OCI-LY7 (cell line): ENCODE results near the gene HTD2. TPM values are rescaled to one million over a fixed set of nuclear protein-coding genes. Genes with fewer than 3 reads are reported as not detected.

Experiments used
- BruUV-seq: library from RNA; stranded (reverse); fragments of 400-500 nt; replicated peaks from 2 replicates; lab custom pipeline; 2021; lab: Mats Ljungman, UMichigan
- CTCF ChIA-PET: fragments of 300-600 bp; sonication (Branson Sonifier 250); formaldehyde crosslinking; loops from one replicate; lab custom pipeline; 2022; ENCODE audit warnings: antibody characterized with exemption; ENCODE audit not compliant: unreplicated experiment; lab: Charles Lee
- POLR2A ChIA-PET: fragments of 300-600 bp; sonication (Branson Sonifier 250); formaldehyde crosslinking; loops from one replicate; lab custom pipeline; 2022; ENCODE audit warnings: antibody characterized with exemption; lab: Charles Lee
- DNase-seq: peaks from one replicate; pipeline ENCODE4 v3.0.0-alpha.2; 2015; ENCODE audit warnings: low spot score
- H2AFZ ChIP-seq: fragments of 200-600 bp; sonication (generic), shearing (Covaris generic); 2 replicates; pipeline ENCODE4 v1.6.1; 2014; ENCODE audit warnings: mild to moderate bottlenecking, antibody characterized with exemption, low read length, moderate library complexity
- H3K27ac ChIP-seq: fragments of 200-600 bp; sonication (generic); 2 replicates; pipeline ENCODE4 v1.5.1; 2014; ENCODE audit warnings: mixed run types, low read depth, mild to moderate bottlenecking, moderate library complexity, low read length, inconsistent platforms; ENCODE audit not compliant: poor library complexity, severe bottlenecking
- H3K36me3 ChIP-seq: fragments of 200-600 bp; sonication (generic); 2 replicates; pipeline ENCODE4 v1.6.1; 2014; ENCODE audit warnings: mild to moderate bottlenecking, antibody characterized with exemption, low read length, moderate library complexity, mixed read lengths; ENCODE audit not compliant: insufficient read depth
- H3K4me1 ChIP-seq: fragments of 200-600 bp; sonication (generic); 2 replicates; pipeline ENCODE4 v1.5.1; 2014; ENCODE audit warnings: mild to moderate bottlenecking, low read length; ENCODE audit not compliant: insufficient read depth, poor library complexity, severe bottlenecking
- H3K4me2 ChIP-seq: fragments of 200-600 bp; sonication (generic); 2 replicates; pipeline ENCODE4 v1.6.1; 2014; ENCODE audit warnings: mild to moderate bottlenecking, low read length
- H3K4me3 ChIP-seq: fragments of 200-600 bp; sonication (generic); 2 replicates; pipeline ENCODE4 v1.5.1; 2014; ENCODE audit warnings: mild to moderate bottlenecking, low read depth, low read length; ENCODE audit not compliant: poor library complexity, severe bottlenecking
- H3K79me2 ChIP-seq: fragments of 200-600 bp; sonication (generic); 2 replicates; pipeline ENCODE4 v1.6.1; 2016; ENCODE audit warnings: low read depth, mild to moderate bottlenecking, low read length, moderate library complexity, mixed read lengths; ENCODE audit not compliant: insufficient read depth
- H3K9me2 ChIP-seq: fragments of 200-600 bp; sonication (generic); 2 replicates; pipeline ENCODE4 v1.6.1; 2016; ENCODE audit warnings: mild to moderate bottlenecking, low read length, mixed read lengths; ENCODE audit not compliant: insufficient read depth
- H3K9me3 ChIP-seq: fragments of 200-600 bp; sonication (generic); 2 replicates; pipeline ENCODE4 v1.6.1; 2014; ENCODE audit warnings: mild to moderate bottlenecking, mixed run types, low read length, mixed read lengths
- H4K20me1 ChIP-seq: fragments of 200-600 bp; sonication (generic); 2 replicates; pipeline ENCODE4 v1.6.1; 2014; ENCODE audit warnings: mild to moderate bottlenecking, antibody characterized with exemption, low read length, moderate library complexity, mixed read lengths; ENCODE audit not compliant: insufficient read depth
- EZH2phosphoT487 ChIP-seq: fragments of 200-600 bp; sonication (generic); IDR thresholded peaks from 2 replicates; pipeline ENCODE4 v1.6.1; 2018; ENCODE audit warnings: low read depth, borderline replicate concordance, mild to moderate bottlenecking, mixed run types, antibody characterized with exemption, low read length, moderate library complexity, mixed read lengths
- intact Hi-C: fragments of 100-400 bp; cut with micrococcal nuclease; formaldehyde crosslinking; loops from one replicate; pipeline ENCODE4 v1.10.0; 2022; ENCODE audit not compliant: unreplicated experiment
- total RNA-seq, 2 experiments: library from RNA; depleted of rRNA in 1 of 2; stranded (reverse); fragments of >200 nt in 1 of 2; shearing (Covaris generic) in 1 of 2; gene quantifications; 2 replicates each; pipeline ENCODE4 v1.2.3, GENCODE V29; 2014 to 2022
- TF ChIP-seq, protein P1 (sequence below): fragments of 200-600 bp; sonication (generic); conservative IDR thresholded peaks from 2 replicates; pipeline ENCODE4 v1.5.1; 2014; ENCODE audit warnings: mild to moderate bottlenecking, antibody characterized with exemption, low read length, moderate library complexity, mixed read lengths

Gene HTD2
- total RNA-seq, 2 experiments from 2014 or later, result 10.0 to 13.0 TPM

DNA sequence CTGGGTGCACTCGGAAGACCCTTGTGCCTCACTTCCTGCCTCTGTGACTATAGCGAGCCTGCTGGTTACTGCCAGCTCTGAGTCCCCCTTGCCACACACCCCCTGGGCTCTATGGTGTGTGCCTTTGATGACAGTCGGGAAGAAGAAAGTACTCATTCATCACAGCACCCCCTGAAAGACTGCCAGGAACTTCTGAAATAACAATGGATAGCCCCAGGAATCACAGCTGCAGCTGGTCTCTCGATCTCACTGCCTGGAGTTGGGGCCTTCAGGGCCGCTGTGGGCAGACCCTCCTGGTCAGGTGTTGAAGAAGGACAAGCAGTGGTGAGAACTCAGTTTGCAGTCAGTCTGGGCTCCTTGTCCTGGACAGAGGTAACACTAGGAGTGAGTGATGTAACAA, 10.1 kb upstream of the HTD2 start:
- Histone ChIP-seq H4K20me1 (no peaks in the 10 kb centered on the region), H3K4me2 (no peak overlapping the region), H3K4me3 (no peak overlapping the region), H3K27ac (no peak overlapping the region), H3K9me3 (0 out of 2 replicates have a peak, but pooled peaks cover 3% of the 10 kb centered on the region), H3K36me3 (no peaks in the 10 kb centered on the region), H3K79me2 (no peaks in the 10 kb centered on the region), H2AFZ (no peak overlapping the region), H3K9me2 (no peaks in the 10 kb centered on the region), H3K4me1 (no peaks in the 10 kb centered on the region)
- TF ChIP-seq, protein P1, sequence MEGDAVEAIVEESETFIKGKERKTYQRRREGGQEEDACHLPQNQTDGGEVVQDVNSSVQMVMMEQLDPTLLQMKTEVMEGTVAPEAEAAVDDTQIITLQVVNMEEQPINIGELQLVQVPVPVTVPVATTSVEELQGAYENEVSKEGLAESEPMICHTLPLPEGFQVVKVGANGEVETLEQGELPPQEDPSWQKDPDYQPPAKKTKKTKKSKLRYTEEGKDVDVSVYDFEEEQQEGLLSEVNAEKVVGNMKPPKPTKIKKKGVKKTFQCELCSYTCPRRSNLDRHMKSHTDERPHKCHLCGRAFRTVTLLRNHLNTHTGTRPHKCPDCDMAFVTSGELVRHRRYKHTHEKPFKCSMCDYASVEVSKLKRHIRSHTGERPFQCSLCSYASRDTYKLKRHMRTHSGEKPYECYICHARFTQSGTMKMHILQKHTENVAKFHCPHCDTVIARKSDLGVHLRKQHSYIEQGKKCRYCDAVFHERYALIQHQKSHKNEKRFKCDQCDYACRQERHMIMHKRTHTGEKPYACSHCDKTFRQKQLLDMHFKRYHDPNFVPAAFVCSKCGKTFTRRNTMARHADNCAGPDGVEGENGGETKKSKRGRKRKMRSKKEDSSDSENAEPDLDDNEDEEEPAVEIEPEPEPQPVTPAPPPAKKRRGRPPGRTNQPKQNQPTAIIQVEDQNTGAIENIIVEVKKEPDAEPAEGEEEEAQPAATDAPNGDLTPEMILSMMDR, result no peak
- no peak for TF ChIP-seq EZH2phosphoT487
- CTCF ChIA-PET, result no interaction called here
- no TSS peak for BruUV-seq
- DNase-seq, result no peak
- POLR2A ChIA-PET, result interaction anchor here (0.9 kb wide), 1 partner anchor 16 kb away, joined by 3 read pairs; no protein-coding TSS in a partner anchor
- intact Hi-C loops, result no loop called here

DNA sequence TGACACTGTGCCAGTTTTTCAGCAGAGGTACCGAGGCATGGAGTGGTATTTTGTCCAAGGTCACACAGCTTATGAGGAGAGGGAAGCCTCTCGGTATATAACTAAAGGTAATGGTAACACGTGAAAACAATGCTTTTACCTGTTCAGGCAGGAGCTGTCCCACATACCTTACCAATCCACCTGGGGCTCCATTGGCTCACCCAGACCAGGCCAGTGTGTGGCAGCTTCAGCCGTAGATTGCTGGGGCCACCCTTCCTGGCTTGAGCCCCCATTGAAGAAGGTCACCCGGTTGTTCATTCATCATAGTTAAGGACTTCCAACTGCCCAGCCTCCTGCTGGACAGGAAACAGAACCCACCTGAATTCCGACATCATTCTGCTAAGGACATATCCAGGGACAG, 9.5 kb upstream of the HTD2 start:
- TF ChIP-seq, protein P1, result no peak
- TF ChIP-seq EZH2phosphoT487, result no peak
- intact Hi-C loops, result no loop called here
- no peak overlapping the region for H3K4me3 ChIP-seq
- ChIA-PET POLR2A (no interaction called here), CTCF (interaction anchor here (1.4 kb wide), 1 partner anchor 109 kb away, joined by 3 read pairs; no protein-coding TSS in a partner anchor)
- H4K20me1 ChIP-seq, result no peaks in the 10 kb centered on the region
- no peaks in the 10 kb centered on the region for H3K79me2 ChIP-seq
- no peak overlapping the region for H3K27ac ChIP-seq
- no peaks in the 10 kb centered on the region for H3K36me3 ChIP-seq
- no peak overlapping the region for H2AFZ ChIP-seq
- no peaks in the 10 kb centered on the region for H3K9me2 ChIP-seq
- BruUV-seq, result no TSS peak
- no peak for DNase-seq
- H3K4me2 ChIP-seq, result no peak overlapping the region
- H3K4me1 ChIP-seq, result no peaks in the 10 kb centered on the region
- H3K9me3 ChIP-seq, result peaks cover 9% of the 10 kb centered on the region

DNA sequence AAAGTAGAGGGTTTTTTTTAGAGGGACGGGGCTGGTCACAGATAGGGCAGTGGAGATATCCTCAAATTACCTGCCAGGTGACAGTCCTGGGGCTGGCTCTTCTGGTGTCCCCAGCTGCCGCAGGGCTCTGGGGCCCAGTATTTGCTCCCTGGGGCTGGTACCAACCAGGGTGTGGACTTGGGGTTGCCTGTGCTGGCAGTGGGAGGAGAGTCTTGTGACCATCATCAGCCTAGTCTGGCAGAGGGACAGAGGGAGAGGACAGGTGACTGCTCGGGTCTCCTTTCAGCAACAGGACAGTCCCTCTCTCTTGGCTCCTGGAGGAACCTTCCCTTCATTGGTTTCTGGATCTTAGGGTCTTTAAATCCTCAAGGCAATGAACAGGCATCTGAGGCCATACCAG, 8.1 kb upstream of the HTD2 start:
- intact Hi-C loops, result no loop called here
- no peaks in the 10 kb centered on the region for H3K9me2 ChIP-seq
- DNase-seq, result no peak
- H3K36me3 ChIP-seq, result no peaks in the 10 kb centered on the region
- H3K79me2 ChIP-seq, result no peaks in the 10 kb centered on the region
- TF ChIP-seq, protein P1, result no peak
- no peak for TF ChIP-seq EZH2phosphoT487
- no peaks in the 10 kb centered on the region for H3K4me1 ChIP-seq
- H3K4me3 ChIP-seq, result no peak overlapping the region
- H2AFZ ChIP-seq, result no peak overlapping the region
- peaks cover 14% of the 10 kb centered on the region for H3K9me3 ChIP-seq
- H4K20me1 ChIP-seq, result no peaks in the 10 kb centered on the region
- H3K27ac ChIP-seq, result no peak overlapping the region
- BruUV-seq, result no TSS peak
- CTCF ChIA-PET, result interaction anchor here (1.4 kb wide), 1 partner anchor 110 kb away, joined by 3 read pairs; no protein-coding TSS in a partner anchor
- no peak overlapping the region for H3K4me2 ChIP-seq
- POLR2A ChIA-PET, result no interaction called here
